IPS DF 6.9 (cell line): ENCODE measurements around the gene STS.

Experiments used
- DNase-seq: peaks from one replicate; pipeline ENCODE4 v3.0.0-alpha.2; 2013; ENCODE audit warnings: low read depth, low spot score
- H3K27ac ChIP-seq: one replicate; pipeline ENCODE4 v1.5.1; 2013; ENCODE audit warnings: low read length, control low read depth
- H3K27me3 ChIP-seq: 2 replicates; pipeline ENCODE4 v1.6.1; 2013; ENCODE audit warnings: mild to moderate bottlenecking, low read length; ENCODE audit not compliant: control insufficient read depth, insufficient read depth
- H3K36me3 ChIP-seq: 2 replicates; pipeline ENCODE4 v1.6.1; 2013; ENCODE audit warnings: low read length; ENCODE audit not compliant: control insufficient read depth, insufficient read depth
- H3K4me1 ChIP-seq: 2 replicates; pipeline ENCODE4 v1.6.1; 2013; ENCODE audit warnings: low read length; ENCODE audit not compliant: control insufficient read depth, insufficient read depth
- H3K4me3 ChIP-seq: 2 replicates; pipeline ENCODE4 v1.5.1; 2013; ENCODE audit warnings: mild to moderate bottlenecking, low read length
- H3K9me3 ChIP-seq: 2 replicates; pipeline ENCODE4 v1.6.1; 2013; ENCODE audit warnings: low read length, inconsistent platforms; ENCODE audit not compliant: control insufficient read depth, insufficient read depth
- WGBS: extraction: QIAGEN DNeasy Blood & Tissue Kit; methylation state at CpG from one replicate; pipeline ENCODE4 v1.1.7; 2013; ENCODE audit warnings: mixed read lengths, missing lambda C conversion rate; ENCODE audit not compliant: insufficient read length, insufficient coverage; 5-methylcytosine and 5-hydroxymethylcytosine counted together

STS gene

DNA sequence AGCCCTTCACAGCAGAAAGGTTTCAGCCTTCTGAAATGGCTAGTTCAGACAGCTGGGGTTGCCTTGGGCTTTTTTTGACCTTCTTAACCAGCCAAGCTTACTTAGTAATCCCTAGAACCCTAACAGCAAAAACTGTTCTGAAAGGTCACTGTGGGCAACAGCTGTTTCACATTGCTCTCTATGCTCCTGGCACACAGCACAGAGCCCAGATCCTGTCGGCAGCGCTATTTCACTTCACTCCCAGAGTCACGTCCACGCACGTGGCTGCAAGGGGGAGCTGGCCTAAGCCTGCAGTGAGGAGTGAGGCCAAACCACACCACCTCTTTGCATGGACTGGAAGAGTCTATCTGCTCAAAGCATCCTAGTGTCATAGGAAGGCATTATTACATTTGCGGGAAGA lies 32.0 kb upstream of the STS start:
- Histone ChIP-seq H3K27ac (no peak overlapping the region), H3K4me1 (no peaks in the 10 kb centered on the region), H3K9me3 (no peaks in the 10 kb centered on the region), H3K27me3 (no peaks in the 10 kb centered on the region), H3K36me3 (no peaks in the 10 kb centered on the region), H3K4me3 (no peak overlapping the region)
- no CpG with 5 or more reads among the region's 6 CpGs for WGBS
- no peak for DNase-seq

DNA sequence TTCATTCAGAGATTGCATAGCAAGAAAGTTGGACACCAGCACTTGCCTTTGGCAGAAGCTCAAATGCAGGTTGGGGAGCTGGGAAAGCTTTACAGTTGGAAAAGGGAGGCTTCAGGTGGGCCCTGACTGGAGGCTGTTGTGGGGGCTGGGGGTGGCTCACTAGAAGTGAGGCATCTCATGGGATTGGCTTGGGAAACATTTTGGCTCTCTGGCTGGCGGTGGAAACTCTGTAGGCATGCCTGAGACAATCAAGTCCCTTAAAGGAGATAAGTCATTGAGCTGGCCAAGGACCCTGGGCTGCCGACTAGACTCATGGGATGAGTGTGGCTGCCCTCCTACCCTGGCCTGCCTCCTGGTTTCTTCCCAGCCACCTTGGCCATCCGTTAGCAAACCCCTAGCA lies 31.4 kb upstream of the STS start:
- no CpG with 5 or more reads among the region's 3 CpGs for WGBS
- H3K9me3 ChIP-seq, result no peaks in the 10 kb centered on the region
- no peaks in the 10 kb centered on the region for H3K36me3 ChIP-seq
- DNase-seq, result no peak
- no peaks in the 10 kb centered on the region for H3K4me1 ChIP-seq
- no peaks in the 10 kb centered on the region for H3K27me3 ChIP-seq
- no peak overlapping the region for H3K27ac ChIP-seq
- no peak overlapping the region for H3K4me3 ChIP-seq

DNA sequence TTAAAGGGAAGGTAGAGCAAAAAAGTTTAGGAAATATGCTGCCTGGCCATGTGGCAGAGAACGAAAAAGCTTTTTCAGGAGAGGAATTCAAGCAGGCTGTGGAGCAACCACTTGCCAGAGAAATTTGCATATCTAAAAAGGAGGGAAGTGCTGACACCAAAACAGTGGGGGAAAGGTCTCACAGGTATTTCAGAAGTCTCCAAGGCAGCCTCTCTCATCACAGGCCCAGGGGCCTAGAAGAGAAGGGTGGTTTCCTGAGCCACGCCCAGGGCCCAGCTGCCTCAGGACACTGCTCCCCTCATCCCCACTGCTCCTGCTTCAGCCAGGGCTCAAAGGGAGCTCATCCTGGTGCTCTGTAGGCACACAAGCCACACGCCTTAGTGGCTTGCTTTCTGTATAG lies 29.9 kb upstream of the STS start:
- no peaks in the 10 kb centered on the region for H3K27me3 ChIP-seq
- no peak for DNase-seq
- H3K27ac ChIP-seq, result no peak overlapping the region
- H3K4me1 ChIP-seq, result no peaks in the 10 kb centered on the region
- no peaks in the 10 kb centered on the region for H3K9me3 ChIP-seq
- no peak overlapping the region for H3K4me3 ChIP-seq
- no peaks in the 10 kb centered on the region for H3K36me3 ChIP-seq
- WGBS, result no CpG with 5 or more reads among the region's 3 CpGs

DNA sequence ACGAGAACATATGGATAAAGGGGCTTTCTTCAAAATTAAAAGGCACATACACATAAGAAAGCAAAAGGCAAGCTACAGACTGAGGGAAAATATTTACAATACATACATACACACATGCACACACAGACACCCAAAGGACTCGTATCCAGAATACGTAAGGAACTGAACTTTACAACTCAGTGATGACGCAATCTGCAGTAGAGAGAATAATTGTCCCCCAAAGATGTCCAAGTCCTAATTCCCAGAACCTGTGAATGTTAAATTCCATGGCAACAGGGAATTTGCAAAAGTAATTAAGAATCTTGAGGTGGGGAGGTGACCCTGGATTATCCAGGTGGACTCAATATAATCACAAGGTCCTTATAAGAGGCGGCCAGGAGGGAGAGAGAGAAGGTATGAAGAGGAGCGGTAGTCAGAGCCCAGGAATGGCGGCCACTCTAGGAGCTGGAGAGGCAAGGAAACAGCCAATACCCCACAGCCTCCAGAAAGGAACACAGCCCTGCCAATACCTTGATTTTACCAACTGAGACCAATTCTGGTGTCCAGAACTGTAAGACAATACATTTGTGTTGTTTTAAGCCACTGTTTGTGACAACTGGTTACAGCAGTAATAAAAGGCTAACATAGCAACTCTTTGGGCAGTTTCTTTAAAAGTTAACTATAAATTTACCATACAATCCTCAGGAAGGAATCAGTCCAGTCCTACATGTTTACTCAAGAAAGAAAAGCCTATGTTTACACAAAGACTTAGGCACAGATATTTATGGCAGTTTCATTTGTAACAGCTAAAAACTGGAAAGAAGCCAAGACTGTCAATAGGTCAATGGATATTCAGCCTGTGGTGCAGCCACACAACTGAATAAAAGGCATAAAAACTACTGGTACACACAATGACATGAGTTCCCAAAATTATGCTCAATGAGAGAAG lies 27.3 kb upstream of the STS start:
- DNase-seq, result no peak
- no CpG with 5 or more reads among the region's 7 CpGs for WGBS
- H3K27me3 ChIP-seq, result no peaks in the 10 kb centered on the region
- no peaks in the 10 kb centered on the region for H3K36me3 ChIP-seq
- no peaks in the 10 kb centered on the region for H3K9me3 ChIP-seq
- no peak overlapping the region for H3K4me3 ChIP-seq
- H3K4me1 ChIP-seq, result no peaks in the 10 kb centered on the region
- H3K27ac ChIP-seq, result no peak overlapping the region

GRCh38 chrX:7120878-7121219 lies 26.7 kb upstream of the STS start:
- no CpG with 5 or more reads among the region's 2 CpGs for WGBS

DNA sequence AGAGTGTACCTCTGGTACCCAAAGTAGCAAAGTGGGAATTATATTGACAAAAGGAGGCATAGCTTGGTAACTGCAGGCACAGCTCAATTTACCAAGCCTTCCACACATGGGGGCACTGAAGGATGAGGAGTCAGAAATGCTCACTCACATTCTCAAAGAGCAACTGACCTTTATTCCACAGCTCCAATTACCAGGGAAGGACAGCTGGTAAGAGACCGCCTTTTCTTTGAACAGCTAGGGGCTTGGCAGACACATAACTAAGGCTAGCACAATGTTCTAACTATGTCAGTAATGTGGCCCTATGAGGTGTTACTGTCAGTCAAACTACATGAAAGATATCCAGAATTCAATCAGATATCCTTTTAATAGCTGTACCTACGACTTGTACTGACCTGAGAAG lies 20.5 kb upstream of the STS start:
- Histone ChIP-seq H3K4me1 (no peaks in the 10 kb centered on the region), H3K36me3 (no peaks in the 10 kb centered on the region), H3K27ac (no peak overlapping the region), H3K4me3 (no peak overlapping the region), H3K9me3 (no peaks in the 10 kb centered on the region), H3K27me3 (no peaks in the 10 kb centered on the region)
- WGBS, result no CpG with 5 or more reads among the region's 2 CpGs
- no peak for DNase-seq

More at GRCh38 chrX:7120878-7121219, 26.7 kb upstream of the STS start:
- no peaks in the 10 kb centered on the region for H3K36me3 ChIP-seq
- H3K27ac ChIP-seq, result no peak overlapping the region
- no peaks in the 10 kb centered on the region for H3K9me3 ChIP-seq
- H3K27me3 ChIP-seq, result no peaks in the 10 kb centered on the region
- DNase-seq, result no peak
- H3K4me3 ChIP-seq, result no peak overlapping the region
- H3K4me1 ChIP-seq, result no peaks in the 10 kb centered on the region

DNA sequence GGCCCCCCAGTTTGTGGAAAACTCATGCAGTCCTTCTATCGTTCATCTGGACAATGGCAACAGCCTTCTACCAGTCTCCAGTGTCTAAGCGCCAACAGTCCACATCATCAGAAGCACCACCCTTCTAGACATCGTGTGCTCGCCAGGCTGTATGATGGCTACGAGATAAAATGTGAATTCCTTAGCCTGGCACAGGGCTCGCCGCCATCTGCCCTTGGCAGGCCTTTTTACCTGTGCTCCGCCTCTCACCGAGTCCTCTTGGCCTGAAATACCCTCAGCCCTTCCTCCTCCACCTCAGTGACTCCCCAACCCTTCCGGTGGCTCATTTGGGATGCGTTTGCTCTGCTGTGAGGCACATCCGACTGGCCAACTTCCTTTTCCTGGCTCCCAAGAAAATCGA lies 15.9 kb upstream of the STS start:
- H3K27ac ChIP-seq, result no peak overlapping the region
- H3K27me3 ChIP-seq, result no peaks in the 10 kb centered on the region
- no peaks in the 10 kb centered on the region for H3K4me1 ChIP-seq
- H3K4me3 ChIP-seq, result no peak overlapping the region
- DNase-seq, result no peak
- H3K36me3 ChIP-seq, result no peaks in the 10 kb centered on the region
- WGBS, result no CpG with 5 or more reads among the region's 13 CpGs
- H3K9me3 ChIP-seq, result no peaks in the 10 kb centered on the region

GRCh38 chrX:7132335-7133049 lies 15.0 kb upstream of the STS start:
- Histone ChIP-seq H3K36me3 (no peaks in the 10 kb centered on the region), H3K27ac (no peak overlapping the region), H3K4me3 (no peak overlapping the region), H3K9me3 (no peaks in the 10 kb centered on the region), H3K27me3 (no peaks in the 10 kb centered on the region), H3K4me1 (no peaks in the 10 kb centered on the region)
- DNase-seq, result no peak
- WGBS, result no CpG with 5 or more reads among the region's 3 CpGs

- Histone ChIP-seq H3K27ac (no peak overlapping the region), H3K4me3 (no peak overlapping the region), H3K27me3 (no peaks in the 10 kb centered on the region), H3K36me3 (no peaks in the 10 kb centered on the region), H3K4me1 (no peaks in the 10 kb centered on the region), H3K9me3 (no peaks in the 10 kb centered on the region)
- WGBS, result no CpG with 5 or more reads among the region's 8 CpGs
- DNase-seq, result no peak
These were observed 14.5 kb upstream of the STS start for GRCh38 chrX:7133050-7133440.

GRCh38 chrX:7134981-7135380 lies 12.5 kb upstream of the STS start:
- WGBS, result no CpG with 5 or more reads among the region's 2 CpGs

More at GRCh38 chrX:7134981-7135380, 12.5 kb upstream of the STS start:
- Histone ChIP-seq H3K36me3 (no peaks in the 10 kb centered on the region), H3K27ac (no peak overlapping the region), H3K4me3 (no peak overlapping the region), H3K4me1 (no peaks in the 10 kb centered on the region), H3K27me3 (no peaks in the 10 kb centered on the region), H3K9me3 (no peaks in the 10 kb centered on the region)
- DNase-seq, result no peak
